Suprapubic skin (tissue), 4 donors: ENCODE data around the gene PRRG4. TPM values are rescaled to one million over a fixed set of nuclear protein-coding genes. Genes with fewer than 3 reads are reported as not detected.

Experiments used
- DNase-seq, 2 donors: peaks; one replicate each; pipeline ENCODE4 v3.0.0-alpha.2; 2019; ENCODE audit warnings: low spot score in 2 of 2
- H3K27ac ChIP-seq: fragments of 200-600 bp; sonication (generic); one replicate; pipeline ENCODE4 v1.5.1; 2019
- H3K27me3 ChIP-seq: fragments of 200-600 bp; sonication (generic); one replicate; pipeline ENCODE4 v1.5.1; 2019
- H3K36me3 ChIP-seq: fragments of 200-600 bp; sonication (generic); one replicate; pipeline ENCODE4 v1.5.1; 2019
- H3K4me1 ChIP-seq: fragments of 200-600 bp; sonication (generic); one replicate; pipeline ENCODE4 v1.5.1; 2019
- H3K4me3 ChIP-seq: fragments of 200-600 bp; sonication (generic); one replicate; pipeline ENCODE4 v1.5.1; 2019; ENCODE audit warnings: mild to moderate bottlenecking
- H3K9me3 ChIP-seq: fragments of 200-600 bp; sonication (generic); one replicate; pipeline ENCODE4 v1.5.1; 2019
- CTCF ChIP-seq, 2 donors: fragments of 200-600 bp in 1 of 2; fragments of 450-650 bp in 1 of 2; sonication (generic) in 1 of 2; IDR thresholded peaks; one replicate each; pipeline ENCODE4 v1.5.1; 2016 to 2019; ENCODE audit warnings: antibody characterized with exemption in 2 of 2, mild to moderate bottlenecking in 1 of 2, moderate library complexity in 1 of 2
- EP300 ChIP-seq: sonication (generic); formaldehyde crosslinking; IDR thresholded peaks from one replicate; pipeline ENCODE4 v1.6.1; 2017; ENCODE audit warnings: antibody characterized with exemption
- POLR2A ChIP-seq, 2 donors: fragments of 450-650 bp; IDR thresholded peaks; one replicate each; pipeline ENCODE4 v1.6.1; 2017; ENCODE audit warnings: antibody characterized with exemption in 2 of 2, mild to moderate bottlenecking in 2 of 2, moderate library complexity in 2 of 2
- POLR2AphosphoS5 ChIP-seq, 3 donors: sonication (generic); formaldehyde crosslinking; IDR thresholded peaks; one replicate each; pipeline ENCODE4 v1.6.1; 2017; ENCODE audit warnings: antibody characterized with exemption in 3 of 3
- WGBS: methylation state at CpG from one replicate; pipeline ENCODE4 v1.1.5; 2018; 5-methylcytosine and 5-hydroxymethylcytosine counted together
- total RNA-seq, 4 donors: library from RNA; depleted of rRNA; stranded (reverse); fragments of >200 nt; gene quantifications; one replicate each; pipeline ENCODE4 v1.1.0, GENCODE V29; 2016

PRRG4 gene
- total RNA-seq, 4 donors from 2014 or later, result 17.5 to 36.8 (median 34.5) TPM

DNA sequence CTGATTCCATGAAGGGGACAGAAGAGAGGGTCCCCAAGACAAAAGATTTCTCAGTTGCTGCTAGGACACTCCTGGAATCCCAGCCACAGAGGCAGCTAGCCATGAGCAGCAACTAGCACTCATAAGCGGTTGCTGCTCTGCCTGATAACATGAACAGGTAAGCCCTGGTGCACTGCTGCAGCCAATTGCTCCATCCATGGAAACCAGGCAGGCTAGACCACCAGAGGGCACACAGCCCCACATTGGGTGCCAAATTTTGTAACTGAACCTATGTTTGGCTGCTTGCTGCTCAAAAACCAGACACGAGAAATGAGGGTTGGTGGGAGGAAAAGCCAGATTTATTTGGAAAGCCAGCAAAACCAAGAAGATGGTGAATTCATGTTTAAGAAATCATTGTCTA lies 40.9 kb downstream of the PRRG4 start:
- no peak overlapping the region for H3K4me3 ChIP-seq
- no peak for DNase-seq

DNA sequence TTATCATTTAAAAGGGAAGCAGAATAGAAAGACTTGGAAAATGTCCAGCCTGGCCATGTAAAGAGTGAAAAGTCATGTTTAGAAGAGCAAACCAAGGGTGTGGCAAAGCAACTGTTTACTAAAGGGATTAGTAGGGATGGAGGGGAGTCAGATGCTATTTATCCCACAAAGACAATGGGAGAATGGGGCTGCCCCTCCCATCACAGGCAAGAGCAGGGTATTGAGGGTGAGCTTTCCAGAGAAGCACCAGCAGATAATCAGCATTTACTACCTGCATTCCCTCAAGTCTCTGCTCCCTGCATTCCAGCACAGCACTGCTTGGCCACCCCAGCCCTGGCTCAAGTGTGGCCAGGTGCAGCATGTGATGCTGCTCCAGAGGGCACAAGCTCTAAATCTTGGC lies 44.4 kb downstream of the PRRG4 start:
- Histone ChIP-seq H3K9me3 (no peaks in the 10 kb centered on the region), H3K4me3 (no peak overlapping the region), H3K4me1 (no peaks in the 10 kb centered on the region), H3K27ac (no peak overlapping the region), H3K27me3 (no peaks in the 10 kb centered on the region), H3K36me3 (no peaks in the 10 kb centered on the region)
- no peak for TF ChIP-seq POLR2A (IDR thresholded peaks at IDR 0.05)
- no peak for TF ChIP-seq POLR2AphosphoS5 (IDR thresholded peaks at IDR 0.05)
- no peak for TF ChIP-seq CTCF (IDR thresholded peaks at IDR 0.05)
- TF ChIP-seq EP300, result no peak
- no peak for DNase-seq

More for the DNA sequence above, 40.9 kb downstream of the PRRG4 start:
- 59% methylated on average over 2 of the region's 2 CpGs for whole genome bisulfite sequencing
- TF ChIP-seq POLR2A (IDR thresholded peaks at IDR 0.05), result no peak
- Histone ChIP-seq H3K4me1 (no peaks in the 10 kb centered on the region), H3K27ac (no peak overlapping the region), H3K36me3 (no peaks in the 10 kb centered on the region), H3K27me3 (no peaks in the 10 kb centered on the region), H3K9me3 (no peaks in the 10 kb centered on the region)

DNA sequence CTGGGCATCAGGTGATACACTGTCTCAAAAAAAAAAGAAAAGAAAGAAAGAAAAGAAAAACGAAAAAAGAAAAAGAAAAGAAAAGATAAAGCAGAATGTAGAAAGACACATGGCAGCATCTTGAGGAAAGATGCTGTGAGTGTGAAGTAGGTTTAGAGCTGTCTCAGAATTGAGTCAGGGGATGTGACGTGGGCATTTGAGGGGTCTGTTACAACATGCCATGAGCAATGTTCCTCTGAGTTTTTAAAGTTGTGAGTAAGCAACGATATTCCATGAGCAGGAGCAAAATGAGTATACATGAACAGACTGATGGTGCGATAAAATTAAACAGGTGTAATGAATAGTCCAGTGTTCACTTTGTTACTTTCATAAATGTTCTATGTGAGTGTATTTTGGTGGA lies 51.6 kb downstream of the PRRG4 start:
- H3K4me1 ChIP-seq, result no peaks in the 10 kb centered on the region
- H3K9me3 ChIP-seq, result no peaks in the 10 kb centered on the region
- 56% methylated on average over 4 of the region's 4 CpGs for WGBS
- no peak for DNase-seq
- H3K27ac ChIP-seq, result no peak overlapping the region
- no peaks in the 10 kb centered on the region for H3K36me3 ChIP-seq
- H3K4me3 ChIP-seq, result no peak overlapping the region
- TF ChIP-seq EP300 (no peak), POLR2AphosphoS5 (IDR thresholded peaks at IDR 0.05) (no peak), CTCF (IDR thresholded peaks at IDR 0.05) (no peak), POLR2A (IDR thresholded peaks at IDR 0.05) (no peak)
- no peaks in the 10 kb centered on the region for H3K27me3 ChIP-seq

- H3K9me3 ChIP-seq, result no peaks in the 10 kb centered on the region
- DNase-seq, result no peak
- no peaks in the 10 kb centered on the region for H3K27me3 ChIP-seq
- H3K36me3 ChIP-seq, result no peaks in the 10 kb centered on the region
- no peak overlapping the region for H3K4me3 ChIP-seq
- H3K27ac ChIP-seq, result no peak overlapping the region
- H3K4me1 ChIP-seq, result no peaks in the 10 kb centered on the region
- 65% methylated on average over 3 of the region's 3 CpGs for WGBS
- TF ChIP-seq POLR2A (IDR thresholded peaks at IDR 0.05) (no peak), POLR2AphosphoS5 (IDR thresholded peaks at IDR 0.05) (no peak), CTCF (IDR thresholded peaks at IDR 0.05) (no peak), EP300 (no peak)
Observed at GRCh38 chr11:32883421-32883820, 53.7 kb downstream of the PRRG4 start.

DNA sequence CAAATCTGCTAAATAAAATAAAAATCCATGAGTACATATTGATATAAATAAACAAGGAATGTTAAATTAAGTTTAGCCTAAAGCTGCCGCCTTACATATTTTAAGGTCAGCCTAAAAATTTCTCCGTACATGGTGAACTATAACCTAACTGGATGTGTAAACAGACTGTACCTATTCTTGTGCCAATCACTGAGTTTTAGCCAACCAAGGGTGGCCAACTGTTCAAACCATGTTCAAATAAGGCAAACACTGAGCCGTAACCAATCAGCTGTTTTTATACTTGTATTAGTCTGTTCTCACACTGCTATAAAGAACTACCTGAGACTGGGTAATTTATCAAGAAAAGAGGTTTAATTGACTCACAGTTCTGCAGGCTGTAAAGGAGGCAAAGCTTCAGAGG lies 54.3 kb downstream of the PRRG4 start:
- H3K36me3 ChIP-seq, result no peaks in the 10 kb centered on the region
- TF ChIP-seq POLR2AphosphoS5 (IDR thresholded peaks at IDR 0.05), result no peak
- TF ChIP-seq POLR2A (IDR thresholded peaks at IDR 0.05), result no peak
- TF ChIP-seq CTCF (IDR thresholded peaks at IDR 0.05), result no peak
- no peak overlapping the region for H3K27ac ChIP-seq
- no peak for DNase-seq
- H3K27me3 ChIP-seq, result no peaks in the 10 kb centered on the region
- no peaks in the 10 kb centered on the region for H3K4me1 ChIP-seq
- no peak overlapping the region for H3K4me3 ChIP-seq
- H3K9me3 ChIP-seq, result no peaks in the 10 kb centered on the region
- 95% methylated on average over 3 of the region's 3 CpGs for WGBS

GRCh38 chr11:32884770-32885384 lies 55.1 kb downstream of the PRRG4 start:
- DNase-seq, result no peak
- no peaks in the 10 kb centered on the region for H3K9me3 ChIP-seq
- H3K27me3 ChIP-seq, result no peaks in the 10 kb centered on the region
- 76% methylated on average over 3 of the region's 3 CpGs for WGBS
- H3K4me1 ChIP-seq, result no peaks in the 10 kb centered on the region
- no peaks in the 10 kb centered on the region for H3K36me3 ChIP-seq
- no peak overlapping the region for H3K4me3 ChIP-seq
- H3K27ac ChIP-seq, result no peak overlapping the region
- peak in 1 of 2 donors; percentile 27 for TF ChIP-seq CTCF (IDR thresholded peaks at IDR 0.05)
- no peak for TF ChIP-seq POLR2AphosphoS5 (IDR thresholded peaks at IDR 0.05)
